ENCODE data around the gene MICOS13.

Gene MICOS13

DNA sequence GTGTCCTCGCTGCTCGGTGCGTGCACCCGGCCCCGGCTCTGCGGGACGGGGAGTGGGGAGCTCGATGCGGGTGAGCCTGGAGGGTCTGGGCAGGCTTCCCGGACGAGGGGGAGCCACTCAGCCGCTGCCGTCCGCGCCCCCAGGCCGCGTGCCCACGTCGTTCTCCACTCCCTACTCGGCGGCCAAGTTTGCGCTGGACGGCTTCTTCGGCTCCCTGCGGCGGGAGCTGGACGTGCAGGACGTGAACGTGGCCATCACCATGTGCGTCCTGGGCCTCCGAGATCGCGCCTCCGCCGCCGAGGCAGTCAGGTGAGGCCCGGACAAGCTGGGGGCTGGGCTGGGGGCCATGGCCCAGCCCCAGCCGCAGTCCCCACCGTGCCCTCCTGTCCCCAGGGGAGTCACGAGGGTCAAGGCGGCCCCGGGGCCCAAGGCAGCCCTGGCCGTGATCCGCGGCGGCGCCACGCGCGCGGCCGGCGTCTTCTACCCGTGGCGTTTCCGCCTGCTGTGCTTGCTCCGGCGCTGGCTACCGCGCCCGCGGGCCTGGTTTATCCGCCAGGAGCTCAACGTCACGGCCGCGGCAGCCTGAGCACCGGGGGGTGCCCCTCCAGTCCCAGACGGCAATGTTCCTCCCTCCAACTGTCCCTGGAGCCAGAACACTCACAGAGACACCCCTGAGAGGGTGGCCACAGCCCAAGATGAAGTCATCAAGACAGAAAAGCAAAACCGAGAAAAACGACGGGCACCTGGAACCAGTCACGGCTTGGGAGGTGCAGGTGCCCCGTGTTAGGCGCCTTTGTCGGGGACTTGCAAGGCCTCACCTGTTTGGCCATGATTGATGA is 7.3 kb upstream of the MICOS13 start:
- DNase-seq (ENCODE audit: low spot score), result no peak

DNA sequence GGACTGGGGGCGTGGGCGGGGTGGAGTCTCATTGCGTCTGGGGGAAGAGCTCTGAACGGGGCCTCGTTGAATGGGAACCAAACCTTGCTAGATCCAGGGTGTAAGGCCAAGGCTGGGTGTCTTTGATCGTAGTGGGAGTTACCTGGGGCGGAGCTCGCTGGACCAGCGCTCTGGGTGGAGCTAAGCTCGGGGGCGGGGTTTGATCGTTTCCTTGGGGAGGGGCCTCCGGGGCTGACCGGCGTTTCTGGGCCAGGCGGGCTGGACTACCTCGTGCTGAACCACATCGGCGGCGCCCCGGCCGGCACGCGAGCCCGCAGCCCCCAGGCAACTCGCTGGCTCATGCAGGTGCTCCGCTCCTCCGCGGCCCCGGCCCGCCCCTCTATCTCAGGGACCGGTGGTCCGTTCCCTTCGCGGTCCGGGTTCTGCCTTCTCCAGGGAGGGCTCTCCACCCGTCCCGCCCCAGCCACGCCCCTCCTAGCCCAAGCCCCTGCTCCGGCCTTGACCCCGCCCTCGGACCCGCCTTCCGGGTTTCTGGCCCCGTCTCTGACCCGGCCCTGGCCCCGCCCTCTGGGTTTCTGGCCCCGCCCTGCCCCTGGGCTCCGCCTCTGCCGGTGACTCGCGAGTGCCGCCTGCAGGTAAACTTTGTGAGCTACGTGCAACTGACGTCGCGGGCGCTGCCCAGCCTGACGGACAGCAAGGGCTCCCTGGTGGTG is 6.5 kb upstream of the MICOS13 start:
- DNase-seq (ENCODE audit: low spot score), result peak; percentile 97

DNA sequence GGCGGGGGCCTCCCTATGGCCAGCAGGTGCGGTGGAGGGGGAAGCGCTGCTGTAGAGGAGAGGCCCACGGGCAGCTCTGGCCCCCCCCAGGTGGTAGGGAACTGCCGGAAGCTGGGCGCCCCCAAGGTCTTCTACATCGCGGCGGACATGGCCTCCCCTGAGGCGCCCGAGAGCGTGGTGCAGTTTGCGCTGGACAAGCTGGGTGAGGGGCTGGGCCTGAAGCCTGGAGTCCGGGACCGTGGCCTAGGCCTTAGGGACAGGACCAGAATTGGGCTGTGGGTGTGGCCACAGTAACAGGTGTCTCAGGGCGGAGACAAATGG is 6.0 kb upstream of the MICOS13 start:
- DNase-seq (ENCODE audit: low spot score), result no peak

DNA sequence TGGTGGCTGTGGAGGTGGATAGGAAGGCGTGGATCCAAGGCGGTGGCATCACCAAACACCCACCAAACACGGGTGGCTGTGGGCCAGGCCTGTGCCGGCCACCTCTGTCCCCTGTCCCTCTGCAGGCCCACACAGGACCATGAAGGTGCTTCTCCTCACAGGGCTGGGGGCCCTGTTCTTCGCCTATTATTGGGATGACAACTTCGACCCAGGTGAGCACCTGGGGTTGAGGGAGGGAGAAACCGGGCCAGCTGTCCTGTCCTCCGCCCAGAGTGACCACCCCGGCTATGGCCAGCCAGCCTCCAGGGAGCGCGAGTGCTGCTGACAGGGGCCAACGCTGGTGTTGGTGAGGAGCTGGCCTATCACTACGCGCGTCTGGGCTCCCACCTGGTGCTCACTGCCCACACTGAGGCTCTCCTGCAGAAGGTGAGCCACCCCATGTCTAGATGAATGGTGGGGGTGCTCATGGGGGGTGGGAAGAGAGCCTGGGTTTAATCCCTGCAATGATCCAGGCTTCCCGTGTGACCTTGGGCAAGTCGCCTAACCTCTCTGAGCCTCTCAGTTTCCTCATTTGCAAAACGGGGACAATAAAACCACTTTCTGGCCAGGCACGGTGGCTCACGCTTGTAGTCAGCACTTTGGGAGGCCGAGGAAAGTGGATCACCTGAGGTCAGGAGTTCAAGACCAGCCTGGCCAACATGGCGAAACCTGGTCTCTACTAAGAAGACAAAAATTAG is 4.5 kb upstream of the MICOS13 start:
- DNase-seq (ENCODE audit: low spot score), result no peak

DNA sequence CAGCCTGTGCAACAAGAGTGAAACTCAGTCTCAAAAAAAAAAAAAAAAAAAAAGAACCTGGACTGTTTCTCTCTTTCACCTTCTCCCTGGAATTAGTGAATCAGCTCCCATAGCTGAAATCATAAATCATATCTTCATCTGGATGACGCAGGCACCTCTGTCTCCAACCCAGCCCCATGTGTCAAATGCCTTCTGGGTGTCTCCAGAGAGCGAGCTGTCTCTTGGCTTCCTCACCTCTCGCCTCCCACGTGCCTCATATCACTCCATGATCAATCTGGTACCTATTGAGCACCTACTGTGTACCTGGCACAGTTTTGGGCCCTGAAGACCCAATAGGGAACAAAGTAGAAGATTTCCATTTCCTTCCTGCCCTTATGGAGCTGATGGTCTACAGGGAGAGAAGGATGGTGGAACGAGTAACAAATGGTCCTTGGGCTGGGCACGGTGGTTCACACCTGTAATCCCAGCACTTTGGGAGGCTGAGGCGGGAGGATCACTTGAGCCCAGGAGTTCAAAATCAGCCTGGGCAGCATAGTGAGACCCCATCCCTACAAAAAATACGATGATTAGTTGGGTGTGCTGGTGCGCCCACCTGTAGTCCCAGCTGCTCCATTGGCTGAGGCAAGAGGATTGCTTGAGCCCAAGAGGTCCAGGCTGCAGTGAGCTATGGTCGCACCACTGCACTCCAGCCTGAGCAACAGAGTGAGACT is 3.0 kb upstream of the MICOS13 start:
- DNase-seq (ENCODE audit: low spot score), result no peak

DNA sequence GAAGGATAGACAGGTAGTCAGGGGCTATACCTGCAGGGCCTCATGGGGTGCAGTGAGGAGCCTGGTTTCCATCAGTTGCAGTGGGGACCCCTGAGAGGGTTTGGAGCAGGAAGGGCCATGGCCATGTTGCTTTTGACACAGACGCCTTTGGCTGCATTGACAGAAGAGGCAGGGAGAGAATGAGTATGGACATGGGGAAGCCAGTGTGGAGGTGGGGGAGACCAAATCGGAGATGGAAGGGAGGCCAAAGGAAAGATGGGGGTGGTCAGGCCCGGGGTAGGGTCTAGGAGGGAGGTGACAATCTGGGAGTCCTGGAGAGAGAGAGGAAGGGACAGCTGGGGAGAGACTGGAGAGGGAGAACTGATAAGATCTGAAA is 1.8 kb upstream of the MICOS13 start:
- DNase-seq (ENCODE audit: low spot score), result no peak

DNA sequence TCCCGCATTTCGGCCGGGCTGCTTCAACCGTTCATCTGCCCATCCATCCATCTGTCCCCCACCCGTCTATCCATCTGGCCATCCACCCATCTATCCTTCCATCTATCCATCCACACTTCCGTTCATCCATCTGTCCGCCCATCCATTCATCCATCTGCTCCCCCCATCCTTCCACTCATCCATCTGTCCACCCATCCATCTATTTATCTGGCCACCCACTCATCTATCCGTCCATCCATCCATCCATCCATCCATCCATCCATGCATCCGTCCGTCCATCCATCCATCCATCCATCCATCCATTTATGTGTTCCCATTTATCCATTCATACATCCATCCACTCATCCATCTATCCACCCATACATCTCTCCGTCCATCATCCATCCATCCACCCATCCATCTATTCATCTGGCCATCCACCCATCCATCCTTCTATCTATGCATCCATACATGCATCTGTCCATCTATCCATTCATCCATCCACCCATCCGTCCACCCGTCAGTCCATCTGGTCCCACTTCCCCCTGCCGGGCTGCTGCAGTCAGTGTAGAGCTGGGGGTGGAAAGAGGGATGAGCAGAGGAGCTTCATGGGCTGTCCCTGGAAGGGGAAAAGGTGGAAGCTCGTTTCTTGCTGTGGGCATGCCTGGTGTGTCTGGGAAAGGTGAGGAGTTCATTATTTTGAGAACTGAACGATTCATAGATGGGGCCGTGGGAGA is 1.2 kb upstream of the MICOS13 start:
- no peak for DNase-seq (ENCODE audit: low spot score)

DNA sequence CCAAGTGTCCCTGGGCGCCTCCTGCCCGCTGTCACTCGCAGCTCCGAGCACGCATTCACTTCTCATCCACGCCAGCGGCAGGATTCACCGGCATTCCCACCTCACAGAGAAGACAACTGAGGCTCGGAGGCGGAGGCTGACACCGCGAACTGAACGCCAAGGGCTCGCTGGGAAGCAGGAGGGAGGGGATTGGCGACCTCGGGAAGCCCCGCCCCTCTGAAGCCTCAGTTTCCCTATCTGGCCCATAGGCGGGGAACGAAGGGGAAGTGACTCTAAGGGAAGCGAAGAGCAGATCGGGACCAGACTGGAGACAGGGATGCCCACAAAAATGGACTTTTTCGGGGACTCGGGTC is 256 bp downstream of the MICOS13 start:
- peak; percentile 35 for DNase-seq (ENCODE audit: low spot score)

DNA sequence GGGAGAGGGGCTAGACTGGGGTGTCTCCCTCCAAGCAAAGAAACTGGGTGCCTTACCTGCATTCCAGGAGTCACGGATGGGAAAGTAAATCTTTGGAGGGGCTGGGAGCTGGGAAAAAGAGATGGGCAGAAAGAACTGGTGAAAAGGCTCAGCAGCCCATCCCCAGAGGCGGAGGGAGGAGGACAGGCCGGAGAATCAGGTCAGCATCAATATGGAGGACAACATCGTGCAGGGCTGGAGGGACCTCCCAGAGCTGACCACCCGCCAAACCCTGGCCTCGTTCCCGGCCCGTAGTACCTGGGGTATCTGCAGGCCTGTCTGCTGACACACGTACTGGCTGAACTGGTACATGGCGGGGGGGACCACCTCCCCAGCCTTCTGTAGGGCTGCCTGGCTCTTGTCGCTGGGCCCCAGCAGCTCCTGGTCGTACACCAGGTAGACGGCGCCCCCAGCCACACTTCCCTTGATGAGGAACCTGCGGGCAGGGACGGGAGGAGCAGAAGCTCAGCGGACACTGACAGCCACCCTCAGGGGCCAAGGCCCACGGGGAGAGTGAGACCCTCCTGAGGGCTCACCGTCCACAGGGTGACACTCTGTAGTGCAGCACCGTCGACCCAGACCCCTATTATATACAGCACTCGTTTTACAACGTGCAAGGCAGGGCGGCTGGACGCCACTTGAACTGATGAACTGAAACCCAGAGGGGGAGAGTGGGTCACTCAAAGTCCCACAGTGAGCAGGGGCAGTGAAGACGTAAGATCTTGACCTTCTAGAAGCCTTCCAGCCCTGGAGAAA is 830 bp downstream of the MICOS13 start:
- no peak for DNase-seq (ENCODE audit: low spot score)

DNA sequence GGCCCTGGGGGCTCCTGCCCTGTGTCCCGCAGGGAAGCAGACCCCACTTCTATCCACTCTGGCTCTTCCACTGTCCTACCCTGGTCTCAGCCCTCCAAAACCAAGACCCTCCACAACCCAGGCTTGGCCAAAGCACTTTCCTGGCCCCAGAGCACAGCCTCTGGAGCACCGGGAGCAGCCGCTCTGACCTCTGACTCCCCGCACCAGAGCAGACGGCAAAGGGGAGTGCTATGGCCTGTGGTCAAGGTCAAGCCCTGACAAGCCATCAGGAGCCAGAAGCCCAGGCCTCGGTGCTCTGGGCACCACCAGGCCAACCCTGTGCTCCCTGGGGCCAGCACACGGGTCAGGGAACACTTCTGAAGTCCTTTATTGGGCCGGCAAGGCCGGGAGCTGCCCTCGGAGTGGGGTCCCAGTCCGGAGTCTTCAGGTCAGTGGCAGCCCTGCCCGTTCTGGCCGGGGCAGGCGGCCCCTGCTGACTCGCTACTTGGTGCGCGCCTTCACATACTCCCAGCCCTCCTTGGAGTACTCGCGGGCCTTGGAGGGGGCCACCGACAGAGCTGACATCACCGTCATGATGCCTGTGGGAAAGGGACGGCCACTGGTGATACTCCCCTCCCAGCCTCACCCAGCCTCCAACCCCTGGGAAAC is 2.1 kb downstream of the MICOS13 start:
- DNase-seq (ENCODE audit: low spot score), result no peak

DNA sequence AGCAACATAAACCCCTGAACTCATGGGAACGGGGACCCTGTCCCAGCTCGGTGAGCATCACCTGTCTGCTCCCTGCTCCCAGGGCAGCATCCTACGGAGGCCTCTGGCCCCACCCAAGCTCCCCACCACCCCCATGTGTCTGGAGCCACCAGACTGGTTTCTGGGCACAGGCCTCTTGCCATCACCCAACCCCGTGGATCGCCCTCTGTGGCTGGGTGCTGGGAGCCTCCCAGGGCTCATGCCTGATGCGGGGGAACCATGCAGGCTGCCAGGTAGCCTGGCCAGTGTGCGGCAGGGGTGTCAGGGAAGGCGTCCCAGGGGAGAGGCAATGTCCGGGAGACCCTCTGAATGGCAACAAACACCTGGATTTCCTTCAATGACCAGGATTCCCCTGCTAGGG is 2.7 kb downstream of the MICOS13 start:
- DNase-seq (ENCODE audit: low spot score), result no peak

DNA sequence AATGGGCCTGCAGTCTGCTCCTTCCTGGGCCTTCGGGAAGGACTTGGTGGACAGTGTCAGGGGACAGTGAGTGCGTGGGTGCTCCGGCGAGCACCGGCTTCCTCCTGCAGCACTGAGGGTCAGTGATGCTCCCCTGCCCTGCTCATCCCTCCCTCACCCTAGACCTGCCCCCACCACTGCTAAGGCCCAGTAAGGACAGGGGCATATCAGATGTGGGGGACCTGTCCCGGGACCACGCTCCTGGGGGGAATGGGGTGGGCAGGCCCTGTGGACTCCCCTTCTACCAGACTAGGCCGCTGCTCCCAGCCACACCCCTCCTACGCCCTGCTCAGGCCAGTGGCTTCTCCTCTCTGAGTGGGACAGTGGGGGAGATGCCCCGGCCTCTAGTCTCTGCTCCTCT is 3.2 kb downstream of the MICOS13 start:
- no peak for DNase-seq (ENCODE audit: low spot score)

DNA sequence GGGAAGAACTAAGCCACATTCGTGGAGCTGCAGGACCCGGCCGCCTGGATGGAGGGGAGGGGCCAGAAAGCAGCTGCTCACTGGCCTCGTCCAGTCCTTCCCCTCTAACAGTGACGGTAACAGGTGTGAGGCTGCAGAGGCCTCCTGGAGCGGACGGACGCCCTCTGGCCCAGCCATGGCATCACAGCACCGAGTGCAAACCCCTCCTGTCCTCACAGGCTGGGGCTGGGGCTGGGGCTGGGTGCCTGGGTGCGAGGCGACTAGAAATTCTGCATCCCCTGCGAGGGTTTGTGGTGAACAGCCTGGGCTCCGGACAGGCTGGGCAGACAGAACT is 3.6 kb downstream of the MICOS13 start:
- no peak for DNase-seq (ENCODE audit: low spot score)

DNA sequence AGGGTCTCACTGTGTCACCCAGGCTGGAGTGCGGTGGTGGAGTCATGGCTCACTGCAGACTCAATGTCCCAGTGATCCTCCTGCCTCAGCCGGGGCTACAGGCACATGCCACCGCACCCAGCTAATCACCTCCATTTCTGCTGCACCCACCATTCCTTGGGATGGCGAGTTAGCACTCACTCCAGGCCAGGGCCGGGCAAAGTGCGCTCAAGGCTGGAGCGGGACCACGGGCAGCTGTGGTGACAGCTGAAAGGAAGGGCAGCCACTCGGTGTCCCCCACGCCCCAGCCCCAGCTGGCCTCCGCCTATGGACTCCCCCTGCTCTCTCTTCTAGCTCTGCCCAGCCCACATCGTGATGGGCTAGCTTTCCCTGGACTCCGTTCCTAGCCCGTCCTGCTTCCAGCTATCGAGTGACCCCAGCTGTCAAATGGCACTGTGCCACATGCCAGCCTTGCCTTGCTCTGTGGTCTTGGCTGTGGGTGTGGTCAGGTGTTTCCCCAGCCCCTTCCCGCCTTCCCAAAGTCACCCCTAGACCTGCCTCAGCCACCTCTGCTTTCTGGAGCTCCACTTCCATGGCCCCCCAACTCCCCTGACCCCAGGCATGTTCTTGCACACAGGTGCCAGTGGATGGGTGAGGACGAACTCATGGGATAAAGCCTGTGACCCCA is 4.1 kb downstream of the MICOS13 start:
- no peak for DNase-seq (ENCODE audit: low spot score)

DNA sequence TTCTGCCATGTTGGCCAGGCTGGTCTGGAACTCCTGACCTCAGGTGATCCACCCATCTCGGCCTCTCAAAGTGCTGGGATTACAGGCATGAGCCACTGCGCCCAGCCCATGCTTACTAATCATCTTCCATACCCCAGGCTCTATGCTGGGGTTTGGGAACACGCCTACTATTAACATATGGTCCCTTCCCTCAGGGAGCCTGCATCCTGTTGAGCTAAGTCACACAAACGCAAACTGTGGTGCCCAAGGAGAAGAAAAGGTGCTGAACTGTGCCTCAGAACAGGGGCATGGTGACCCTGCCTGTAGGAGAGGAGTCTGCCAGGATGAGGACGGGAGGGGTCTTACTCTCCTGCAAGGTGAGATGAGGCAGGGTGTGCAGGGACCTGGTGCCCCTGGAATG is 5.6 kb downstream of the MICOS13 start:
- no peak for DNase-seq (ENCODE audit: low spot score)

DNA sequence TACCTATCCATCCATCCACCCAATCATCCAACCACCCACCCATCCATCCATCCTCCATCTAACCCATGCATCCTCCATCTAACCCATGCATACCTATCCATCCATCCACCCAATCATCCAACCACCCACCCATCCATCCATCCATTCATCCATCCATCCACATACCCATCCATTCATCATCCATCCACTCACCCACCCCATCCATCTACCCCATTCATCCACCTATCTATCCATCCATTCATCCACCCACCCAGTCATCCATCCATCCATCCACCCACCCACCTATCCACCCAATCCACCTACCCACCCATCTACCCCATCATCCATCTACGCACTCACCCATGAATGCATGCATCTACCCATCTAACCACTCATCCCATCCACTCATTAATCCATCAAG is 6.6 kb downstream of the MICOS13 start:
- no peak for DNase-seq (ENCODE audit: low spot score)

DNA sequence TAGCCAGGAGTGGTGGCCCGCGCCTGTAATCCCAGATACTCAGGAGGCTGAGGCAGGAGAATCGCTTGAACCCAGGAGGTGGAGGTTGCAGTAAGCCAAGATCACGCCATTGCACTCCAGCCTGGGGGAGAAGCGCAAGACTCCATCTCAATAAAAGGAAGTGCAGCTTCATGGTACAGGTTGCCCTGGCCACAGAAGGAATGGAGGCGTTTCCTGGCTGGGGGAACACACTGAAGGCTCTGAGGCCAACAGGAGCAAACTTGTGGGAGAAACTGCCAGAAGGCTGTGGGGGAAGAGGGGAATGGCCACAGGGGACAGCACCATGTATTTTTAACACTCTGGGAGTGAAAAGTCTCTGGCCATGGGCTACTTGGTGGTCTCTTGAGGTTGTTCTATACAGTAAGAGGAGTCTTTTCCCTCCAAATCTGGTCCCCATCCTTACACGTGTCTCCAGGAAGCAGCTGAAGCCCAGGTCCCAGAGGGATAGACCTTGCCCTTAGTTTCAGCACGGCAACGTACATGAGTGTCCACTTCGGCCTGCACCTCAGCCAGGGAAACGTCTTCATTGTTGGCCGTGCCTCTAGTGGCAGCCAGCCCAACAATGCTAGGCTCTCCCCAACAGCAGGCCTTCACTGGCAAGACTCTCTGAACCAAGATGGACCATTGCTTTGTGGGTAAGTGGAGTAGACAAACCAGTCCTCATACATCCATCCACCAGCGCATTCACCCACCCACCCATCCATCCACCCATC is 7.4 kb downstream of the MICOS13 start:
- no peak for DNase-seq (ENCODE audit: low spot score)

DNA sequence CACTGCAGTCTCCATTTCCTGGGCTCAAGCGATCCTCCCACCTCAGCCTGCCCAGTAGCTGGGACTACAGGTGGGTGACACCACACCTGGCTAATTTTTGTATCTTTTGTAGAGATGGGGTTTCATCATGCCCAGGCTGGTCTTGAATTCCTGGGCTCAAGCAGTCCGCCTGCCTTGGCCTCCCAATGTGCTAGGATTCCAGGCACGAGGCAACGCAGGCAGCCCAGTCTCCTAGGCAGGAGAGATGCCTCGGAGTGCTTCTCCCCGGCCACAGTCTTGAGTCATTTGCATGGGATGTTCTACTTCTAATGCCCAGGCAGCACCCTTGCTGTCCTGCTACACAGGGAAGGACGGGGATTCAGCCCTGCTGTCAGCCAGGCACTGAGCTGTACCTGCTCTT is 8.7 kb downstream of the MICOS13 start:
- no peak for DNase-seq (ENCODE audit: low spot score)

DNA sequence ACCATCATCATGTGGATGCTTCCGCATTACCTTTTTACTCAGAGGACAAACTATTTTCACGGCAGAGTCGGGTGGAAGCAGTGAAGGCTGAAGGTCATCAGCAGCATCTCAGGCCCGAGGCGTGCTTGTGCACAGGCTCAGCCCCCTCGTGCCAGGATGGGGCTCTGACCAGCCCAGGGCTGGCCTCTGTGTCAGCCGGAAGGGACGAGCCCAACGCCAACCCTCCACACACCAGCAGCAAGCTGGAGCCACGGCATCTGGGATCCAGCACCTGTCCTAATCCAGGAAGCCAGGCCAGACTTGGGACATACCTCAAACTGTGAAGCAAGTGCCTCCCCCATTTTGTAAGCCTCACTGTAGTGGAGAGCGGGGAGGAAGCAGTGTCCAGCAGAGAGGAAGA is 11.1 kb downstream of the MICOS13 start:
- DNase-seq (ENCODE audit: low spot score), result no peak
